Measurements from ENCODE around the gene ARAP2.

- no peak for TF ChIP-seq CTCF (conservative IDR thresholded peaks at IDR 0.05 in 1 of 2, IDR thresholded peaks at IDR 0.05 in 1 of 2; ENCODE audit: extremely low read depth in 1 of 2, insufficient read depth in 1 of 2, low read depth in 1 of 2, low read length in 2 of 2)
- TF ChIP-seq EZH2 (IDR thresholded peaks at IDR 0.05; ENCODE audit: borderline replicate concordance, low read length): no peak
Measured at GRCh38 chr4:36038491-36038890, 205.8 kb downstream of the ARAP2 start.

Measured in mammary epithelial cell (primary cell).